GM12891 (cell line): ENCODE data around the gene WFIKKN1.

Experiments
- PAX5 ChIP-seq: IDR thresholded peaks from 2 replicates; pipeline ENCODE4 v1.6.1; 2011; ENCODE audit warnings: low read length, moderate library complexity, mild to moderate bottlenecking; ENCODE audit not compliant: insufficient read depth, severe bottlenecking
- POLR2A ChIP-seq: IDR thresholded peaks from 2 replicates; pipeline ENCODE4 v1.6.1; 2011; ENCODE audit warnings: low read depth, low read length, control low read depth
- POLR2AphosphoS5 ChIP-seq: IDR thresholded peaks from 2 replicates; pipeline ENCODE4 v1.6.1; 2011; ENCODE audit warnings: low read depth, low read length, control low read depth
- POU2F2 ChIP-seq: IDR thresholded peaks from 2 replicates; pipeline ENCODE4 v1.6.1; 2011; ENCODE audit warnings: low read depth, mild to moderate bottlenecking, control low read depth, low read length, moderate library complexity
- SPI1 ChIP-seq: IDR thresholded peaks from 2 replicates; pipeline ENCODE4 v1.6.1; 2011; ENCODE audit warnings: low read depth, low read length, control low read depth
- TAF1 ChIP-seq: IDR thresholded peaks from 2 replicates; pipeline ENCODE4 v1.6.1; 2011; ENCODE audit warnings: low read depth, low read length, control low read depth

DNA sequence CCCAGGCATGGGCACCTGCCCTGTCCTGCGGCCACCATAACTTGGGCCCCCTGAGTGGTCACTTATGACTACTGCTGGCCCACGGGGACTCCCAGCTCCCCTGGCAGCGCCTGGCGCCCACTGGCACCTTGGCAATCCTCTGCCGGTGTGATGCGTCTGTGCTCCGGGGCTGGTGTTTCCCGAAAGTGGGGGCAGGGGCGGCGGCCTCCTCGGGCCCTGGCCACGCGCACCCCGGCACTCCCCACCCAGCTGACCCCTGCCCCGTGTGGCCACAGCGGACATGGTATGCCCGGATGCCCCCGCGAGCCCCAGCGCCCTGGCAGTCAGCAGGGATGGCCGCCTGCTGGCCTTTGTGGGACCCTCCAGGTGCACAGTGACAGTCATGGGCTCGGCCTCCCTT lies 26.7 kb downstream of the WFIKKN1 start:
- no peak for TF ChIP-seq POLR2AphosphoS5
- no peak for TF ChIP-seq POLR2A
- no peak for TF ChIP-seq TAF1
- TF ChIP-seq PAX5, result no peak
- no peak for TF ChIP-seq SPI1
- TF ChIP-seq POU2F2, result no peak
